GM12891 (cell line): Measurements from ENCODE around the gene JADE2.

Experiments used
- PAX5 ChIP-seq: IDR thresholded peaks from 2 replicates; pipeline ENCODE4 v1.6.1; 2011; ENCODE audit warnings: low read length, moderate library complexity, mild to moderate bottlenecking; ENCODE audit not compliant: insufficient read depth, severe bottlenecking
- POLR2A ChIP-seq: IDR thresholded peaks from 2 replicates; pipeline ENCODE4 v1.6.1; 2011; ENCODE audit warnings: low read depth, low read length, control low read depth
- POLR2AphosphoS5 ChIP-seq: IDR thresholded peaks from 2 replicates; pipeline ENCODE4 v1.6.1; 2011; ENCODE audit warnings: low read depth, low read length, control low read depth

DNA sequence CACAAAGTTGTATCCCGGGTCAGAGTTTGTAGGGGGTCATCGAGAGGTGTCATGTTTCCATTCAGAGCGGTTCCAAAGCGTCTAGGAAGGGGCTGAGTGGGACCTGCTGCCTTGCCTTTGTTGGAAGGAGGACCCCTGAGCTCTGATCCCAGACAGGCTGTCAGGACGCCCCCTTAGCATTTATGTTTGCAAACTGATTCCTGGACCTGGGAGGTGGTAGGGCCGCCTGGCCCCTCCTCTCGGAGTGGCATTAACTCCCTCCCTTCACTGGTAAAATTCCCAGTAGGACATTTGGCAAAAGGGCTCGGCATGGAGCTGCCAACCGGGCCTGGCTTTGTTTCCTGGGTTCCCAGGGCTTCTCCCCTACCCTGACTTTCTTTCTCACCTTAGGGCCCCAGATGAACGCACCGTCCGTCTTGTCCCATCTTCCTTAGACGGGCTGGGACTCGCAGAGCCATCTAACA is 2.5 kb downstream of the JADE2 start:
- TF ChIP-seq POLR2AphosphoS5 (no peak), PAX5 (no peak), POLR2A (no peak)
